Keratinocyte (primary cell): ENCODE data around the gene LAD1. TPM values are rescaled to one million over a fixed set of nuclear protein-coding genes. Genes with fewer than 3 reads are reported as not detected.

Experiments
- DNase-seq: peaks from one replicate; pipeline ENCODE4 v3.0.0-alpha.2; 2011; ENCODE audit warnings: low read depth, missing footprints, low spot score
- FAIRE-seq: peaks from 2 replicates; lab custom pipeline; 2011; peaks lifted over from hg19 to GRCh38; lab: Jason Lieb, UNC
- H2AFZ ChIP-seq: 2 replicates; pipeline ENCODE4 v1.6.0; 2012; ENCODE audit warnings: low read length, control low read depth, inconsistent platforms; ENCODE audit not compliant: control insufficient read depth
- H3K27ac ChIP-seq: 2 replicates; pipeline ENCODE4 v1.5.1; 2011; ENCODE audit warnings: low read length; ENCODE audit not compliant: control insufficient read depth, insufficient read depth
- H3K27me3 ChIP-seq: 3 replicates; pipeline ENCODE4 v1.6.0; 2011; ENCODE audit warnings: low read length; ENCODE audit not compliant: control insufficient read depth, insufficient read depth; ENCODE audit errors: extremely low read depth
- H3K36me3 ChIP-seq, 2 experiments: 2 replicates in 1 of 2; 3 replicates in 1 of 2; pipeline ENCODE4 v1.5.1; 2011; ENCODE audit warnings: low read length in 2 of 2, mild to moderate bottlenecking in 1 of 2; ENCODE audit not compliant: control insufficient read depth in 2 of 2, insufficient read depth in 2 of 2; ENCODE audit errors: extremely low read depth in 1 of 2
- H3K4me1 ChIP-seq: 3 replicates; pipeline ENCODE4 v1.5.1; 2011; ENCODE audit warnings: low read length; ENCODE audit not compliant: control insufficient read depth, insufficient read depth; ENCODE audit errors: extremely low read depth
- H3K4me2 ChIP-seq: 3 replicates; pipeline ENCODE4 v1.6.0; 2011; ENCODE audit warnings: low read depth, low read length; ENCODE audit not compliant: control insufficient read depth, insufficient read depth; ENCODE audit errors: extremely low read depth
- H3K4me3 ChIP-seq, 3 experiments: fragments of 200-600 bp in 1 of 3; sonication (generic) in 1 of 3; 2 replicates in 2 of 3; 3 replicates in 1 of 3; pipeline ENCODE4 v1.5.1; 2011 to 2016; ENCODE audit warnings: low read length in 3 of 3, mild to moderate bottlenecking in 3 of 3, control low read depth in 2 of 3, inconsistent platforms in 1 of 3, low read depth in 1 of 3, mixed read lengths in 1 of 3, mixed run types in 1 of 3, moderate library complexity in 1 of 3; ENCODE audit not compliant: control insufficient read depth in 2 of 3, insufficient read depth in 2 of 3; ENCODE audit errors: extremely low read depth in 1 of 3
- H3K79me2 ChIP-seq: 2 replicates; pipeline ENCODE4 v1.6.0; 2012; ENCODE audit warnings: low read length; ENCODE audit not compliant: control insufficient read depth, insufficient read depth
- H3K9ac ChIP-seq: 3 replicates; pipeline ENCODE4 v1.6.0; 2011; ENCODE audit warnings: low read length; ENCODE audit not compliant: control insufficient read depth, insufficient read depth; ENCODE audit errors: extremely low read depth
- H3K9me1 ChIP-seq: 3 replicates; pipeline ENCODE4 v1.6.0; 2011; ENCODE audit warnings: low read length; ENCODE audit not compliant: control insufficient read depth, insufficient read depth; ENCODE audit errors: extremely low read depth
- H3K9me3 ChIP-seq: 2 replicates; pipeline ENCODE4 v1.5.1; 2012; ENCODE audit warnings: low read depth, low read length; ENCODE audit not compliant: control insufficient read depth
- H4K20me1 ChIP-seq: 3 replicates; pipeline ENCODE4 v1.6.0; 2011; ENCODE audit warnings: low read length; ENCODE audit not compliant: control insufficient read depth, insufficient read depth; ENCODE audit errors: extremely low read depth
- CTCF ChIP-seq, 3 experiments: IDR thresholded peaks in 1 of 3; conservative IDR thresholded peaks in 1 of 3; optimal IDR thresholded peaks in 1 of 3; 2 replicates in 2 of 3; 3 replicates in 1 of 3; pipeline versions ENCODE3 to v1.5.1; 2011; ENCODE audit warnings: low read length in 3 of 3, mild to moderate bottlenecking in 3 of 3, moderate library complexity in 2 of 3, control low read depth in 1 of 3, inconsistent platforms in 1 of 3; ENCODE audit not compliant: insufficient read depth in 2 of 3; ENCODE audit errors: extremely low read depth in 1 of 3
- EZH2 ChIP-seq: IDR thresholded peaks from one replicate; pipeline ENCODE4 v1.6.1; 2012; ENCODE audit warnings: inconsistent platforms, mild to moderate bottlenecking, low read length, moderate library complexity
- dilution Hi-C: fragments of 300-500 bp; cut with MboI; formaldehyde crosslinking; loops from one replicate; pipeline ENCODE4 v1.7.0; 2020; ENCODE audit warnings: low sequenced_read_pairs; ENCODE audit not compliant: extremely low pct_ligation_motif_present
- polyA plus RNA-seq, 5 experiments: library from polyadenylated mRNA; depleted of rRNA in 3 of 5; stranded (reverse) in 3 of 5; stranded (forward) in 1 of 5; unstranded in 1 of 5; fragments of >200 nt; gene quantifications; 1 replicate in 1 of 5; 2 replicates in 3 of 5; 3 replicates in 1 of 5; pipeline versions ENCODE4 v1.2.1 to v1.2.3, GENCODE V29; 2011 to 2012; ENCODE audit warnings: missing spikeins in 2 of 5, low read depth in 1 of 5, low replicate concordance in 1 of 5

LAD1 gene
- polyA plus RNA-seq, 1 donor (not counting 4 experiments of a cell fraction or from before 2014, with no cell fraction given), result 82.9 TPM

- Histone ChIP-seq H3K27me3 (no peaks in the 10 kb centered on the region), H3K9me1 (no peaks in the 10 kb centered on the region), H2AFZ (no peak overlapping the region), H3K4me2 (no peak overlapping the region), H4K20me1 (no peaks in the 10 kb centered on the region), H3K79me2 (no peaks in the 10 kb centered on the region), H3K9me3 (no peaks in the 10 kb centered on the region), H3K9ac (no peak overlapping the region), H3K27ac (no peak overlapping the region), H3K36me3 (no peaks in the 10 kb centered on the region), H3K4me3 (no peak overlapping the region), H3K4me1 (no peaks in the 10 kb centered on the region)
- dilution Hi-C loops, result no loop called here
- TF ChIP-seq CTCF (optimal IDR thresholded peaks at IDR 0.05 in 1 of 3, IDR thresholded peaks at IDR 0.05 in 1 of 3, conservative IDR thresholded peaks at IDR 0.05 in 1 of 3; ENCODE audit: extremely low read depth in 1 of 3, insufficient read depth in 2 of 3, low read length in 3 of 3) (no peak), EZH2 (no peak)
- FAIRE-seq, result no peak
- no peak for DNase-seq
Observed at GRCh38 chr1:201429736-201430501, 30.8 kb upstream of the LAD1 start.

GRCh38 chr1:201427963-201428362 is 28.8 kb upstream of the LAD1 start:
- no peak overlapping the region for H2AFZ ChIP-seq
- H3K79me2 ChIP-seq, result no peaks in the 10 kb centered on the region
- H3K9me1 ChIP-seq, result no peaks in the 10 kb centered on the region
- no peak overlapping the region for H3K4me3 ChIP-seq
- dilution Hi-C loops, result no loop called here
- H3K27me3 ChIP-seq, result no peaks in the 10 kb centered on the region
- no peak overlapping the region for H3K9ac ChIP-seq
- no peak overlapping the region for H3K27ac ChIP-seq
- H3K36me3 ChIP-seq, result no peaks in the 10 kb centered on the region
- TF ChIP-seq CTCF (optimal IDR thresholded peaks at IDR 0.05 in 1 of 3, IDR thresholded peaks at IDR 0.05 in 1 of 3, conservative IDR thresholded peaks at IDR 0.05 in 1 of 3; ENCODE audit: extremely low read depth in 1 of 3, insufficient read depth in 2 of 3, low read length in 3 of 3), result no peak
- no peak for TF ChIP-seq EZH2
- FAIRE-seq (no peak), DNase-seq (no peak)
- no peaks in the 10 kb centered on the region for H3K9me3 ChIP-seq
- H4K20me1 ChIP-seq, result no peaks in the 10 kb centered on the region
- no peak overlapping the region for H3K4me2 ChIP-seq
- H3K4me1 ChIP-seq, result no peaks in the 10 kb centered on the region
